HG03565 (cell line): ENCODE measurements around the gene PML.

ENCODE experiments used
- ATAC-seq: cut with Tn5 transposase; IDR thresholded peaks from one replicate; pipeline ENCODE4 v1.9.1; 2021; ENCODE audit warnings: mild to moderate bottlenecking, moderate library complexity; ENCODE audit not compliant: unreplicated experiment

PML gene

DNA sequence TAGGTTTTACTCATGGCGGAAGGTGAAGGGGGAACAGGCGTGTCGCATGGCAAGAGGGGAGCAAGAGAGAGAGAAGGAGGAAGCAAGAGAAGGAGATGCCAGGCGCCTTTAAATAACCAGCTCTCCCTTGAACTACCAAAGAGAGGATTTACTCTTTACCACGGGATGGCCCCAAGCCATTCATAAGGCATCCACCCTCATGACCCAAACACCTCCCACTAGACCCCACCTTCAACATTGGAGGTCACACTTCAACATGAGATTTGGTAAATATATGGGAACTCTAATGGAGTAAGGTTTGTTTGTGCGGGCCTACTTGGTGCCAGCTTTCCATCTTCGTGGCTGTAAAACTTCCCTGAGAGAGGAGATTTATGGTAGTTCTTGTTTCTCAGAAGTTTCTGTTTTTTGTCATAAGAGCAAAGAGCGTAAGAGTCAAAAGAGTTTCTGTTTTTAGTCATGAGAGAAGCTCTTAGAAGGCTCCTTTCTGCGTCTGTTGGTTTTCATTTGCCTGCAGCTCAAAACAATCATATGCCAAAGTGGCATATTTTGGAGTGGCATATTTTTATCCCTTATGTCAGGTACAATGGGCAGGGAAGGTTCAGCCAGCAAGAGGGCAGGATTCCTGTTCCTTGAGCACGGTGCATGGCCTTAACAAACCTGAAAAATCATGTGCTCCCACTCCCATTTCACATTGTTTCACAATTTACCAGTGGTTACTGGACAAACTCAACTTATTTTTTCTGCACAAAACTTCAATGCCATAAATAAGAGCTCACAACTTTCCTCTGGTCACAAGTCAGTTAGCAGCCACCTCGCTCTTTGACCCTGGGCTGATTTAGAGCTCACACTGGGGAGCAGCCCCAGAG is 12.5 kb downstream of the PML start:
- no peak for ATAC-seq

DNA sequence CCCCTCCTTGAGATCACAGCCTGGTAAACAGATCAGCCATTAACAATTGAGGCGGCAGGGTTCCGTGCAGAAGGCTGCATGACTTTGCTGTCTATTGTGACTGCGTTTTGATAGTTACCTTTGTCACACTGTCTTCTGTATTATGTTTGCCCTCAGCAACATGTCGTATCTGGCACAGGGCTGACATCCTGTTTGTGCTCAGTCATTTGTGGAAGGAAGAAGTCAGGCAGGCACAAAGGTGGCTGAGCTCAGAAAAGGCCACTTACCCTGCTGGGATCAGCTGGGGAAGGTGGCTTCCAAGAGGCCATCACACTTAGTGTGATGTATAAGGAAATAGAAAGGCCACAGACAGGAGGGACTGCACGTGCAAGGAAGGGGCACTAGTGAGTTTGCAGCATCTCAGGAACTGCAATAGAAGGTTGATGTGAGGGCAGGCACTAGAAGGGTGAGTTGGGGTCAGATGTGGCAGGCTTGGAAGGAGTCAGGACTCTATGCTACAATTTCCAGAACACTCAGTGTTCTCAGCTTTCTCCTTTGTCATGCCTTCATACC is 13.4 kb downstream of the PML start:
- no peak for ATAC-seq

DNA sequence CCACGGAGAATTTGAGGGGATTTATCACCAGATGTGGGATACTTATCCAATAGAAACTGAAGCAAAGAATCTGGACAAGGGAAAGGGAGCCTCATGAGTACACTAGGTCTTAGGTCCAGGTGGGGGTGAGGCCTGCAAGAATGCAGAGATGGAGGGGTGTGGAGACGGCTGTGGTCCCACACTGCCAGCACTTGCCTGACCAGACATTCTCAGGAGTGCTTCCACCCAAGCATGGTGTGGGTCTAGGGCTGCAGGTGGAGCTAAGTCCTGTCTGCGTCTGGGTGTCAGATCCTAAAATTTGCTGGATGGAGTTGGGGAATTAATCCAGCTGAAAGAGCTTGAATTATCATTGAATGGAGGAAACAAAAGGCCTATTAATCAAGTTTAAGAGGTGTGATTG is 14.4 kb downstream of the PML start:
- no peak for ATAC-seq

DNA sequence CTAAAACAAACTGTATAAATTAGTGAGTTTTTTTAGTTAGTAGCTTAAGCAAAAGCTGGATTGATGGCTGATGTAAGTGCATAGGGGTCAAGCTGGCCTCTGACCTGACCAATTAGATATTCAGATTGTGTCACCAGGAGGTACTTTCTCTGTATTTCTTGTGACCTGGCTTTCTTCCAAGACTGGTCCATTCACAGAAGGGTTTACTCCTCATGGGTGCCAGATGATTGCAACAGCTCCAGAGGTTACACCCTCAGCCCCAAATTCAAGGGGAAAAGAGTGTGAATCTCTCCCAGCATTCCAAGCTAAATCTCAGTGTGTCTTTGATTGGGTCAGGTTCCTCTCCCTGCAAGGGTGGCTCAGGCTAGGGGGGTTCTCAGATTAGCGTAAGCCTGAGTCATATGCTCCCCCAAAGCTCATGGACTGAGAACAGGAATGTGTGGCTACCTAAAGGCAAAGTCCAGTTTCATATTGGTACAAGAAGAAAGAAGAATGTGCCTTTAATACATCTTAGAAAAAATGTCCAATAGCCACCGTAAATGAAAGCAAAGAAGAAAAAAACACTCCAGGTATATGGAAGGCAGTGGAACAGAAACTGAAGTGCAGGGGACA is 16.5 kb downstream of the PML start:
- ATAC-seq = no peak

DNA sequence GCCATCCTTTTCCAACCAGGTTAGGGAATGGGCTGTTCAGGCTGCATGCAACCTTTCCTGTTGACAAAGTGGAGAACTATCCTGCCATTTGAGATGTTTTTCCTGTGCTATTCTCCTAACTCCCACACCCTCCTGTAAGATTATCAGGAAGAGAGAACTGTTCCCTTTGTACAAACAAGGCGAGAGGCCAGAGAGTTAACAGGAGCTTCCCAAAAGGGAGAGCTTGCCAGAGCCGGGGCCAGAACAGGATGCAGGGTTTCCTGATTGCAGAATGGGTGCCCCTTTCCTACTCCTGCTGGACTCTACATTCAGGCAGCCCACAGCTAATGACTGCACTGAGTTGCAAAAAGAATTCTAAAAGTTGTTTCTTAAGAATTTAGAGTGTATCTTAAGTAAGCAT is 17.1 kb downstream of the PML start:
- ATAC-seq = no peak

DNA sequence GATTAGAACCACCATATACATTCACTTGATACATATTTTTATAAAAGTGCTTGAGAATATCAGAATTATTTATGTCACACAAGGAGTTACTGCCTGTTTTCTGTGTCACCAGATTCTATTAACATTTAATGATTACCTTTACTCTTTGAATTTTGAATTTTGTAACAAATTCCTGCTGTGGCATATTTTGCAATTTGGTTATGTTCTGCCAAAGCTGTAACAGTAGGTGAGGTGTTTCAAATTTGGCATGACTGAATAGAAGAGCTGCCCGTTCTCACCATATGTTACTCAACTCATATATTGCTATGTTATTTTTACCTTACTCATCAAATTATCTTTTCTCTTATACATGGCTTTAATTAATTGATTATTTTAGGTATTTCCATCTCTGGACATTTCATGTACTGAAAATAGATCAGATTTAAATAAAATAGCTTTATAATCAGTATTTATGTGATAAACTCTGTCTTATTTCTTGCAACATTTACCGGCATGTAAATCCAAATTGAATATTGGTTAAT is 18.9 kb downstream of the PML start:
- ATAC-seq = no peak

DNA sequence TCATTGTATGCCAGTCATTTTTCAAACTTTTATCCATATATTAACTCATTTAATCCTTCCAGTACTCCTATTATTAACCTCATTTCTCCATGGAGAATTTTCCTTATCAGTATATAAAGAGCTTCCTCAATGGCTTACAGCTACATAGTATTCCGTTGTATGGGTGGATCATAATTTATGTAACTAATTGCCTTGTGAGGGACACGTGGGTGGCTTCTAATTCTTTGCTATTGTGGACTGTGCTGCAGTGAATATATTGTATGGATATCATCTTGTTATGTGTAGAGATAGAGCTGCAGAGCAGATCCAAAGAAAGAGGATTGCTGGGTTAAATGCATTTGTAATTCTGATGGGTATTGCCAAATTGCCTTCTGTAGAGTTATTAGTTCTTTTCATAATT is 25.2 kb downstream of the PML start:
- ATAC-seq = no peak

DNA sequence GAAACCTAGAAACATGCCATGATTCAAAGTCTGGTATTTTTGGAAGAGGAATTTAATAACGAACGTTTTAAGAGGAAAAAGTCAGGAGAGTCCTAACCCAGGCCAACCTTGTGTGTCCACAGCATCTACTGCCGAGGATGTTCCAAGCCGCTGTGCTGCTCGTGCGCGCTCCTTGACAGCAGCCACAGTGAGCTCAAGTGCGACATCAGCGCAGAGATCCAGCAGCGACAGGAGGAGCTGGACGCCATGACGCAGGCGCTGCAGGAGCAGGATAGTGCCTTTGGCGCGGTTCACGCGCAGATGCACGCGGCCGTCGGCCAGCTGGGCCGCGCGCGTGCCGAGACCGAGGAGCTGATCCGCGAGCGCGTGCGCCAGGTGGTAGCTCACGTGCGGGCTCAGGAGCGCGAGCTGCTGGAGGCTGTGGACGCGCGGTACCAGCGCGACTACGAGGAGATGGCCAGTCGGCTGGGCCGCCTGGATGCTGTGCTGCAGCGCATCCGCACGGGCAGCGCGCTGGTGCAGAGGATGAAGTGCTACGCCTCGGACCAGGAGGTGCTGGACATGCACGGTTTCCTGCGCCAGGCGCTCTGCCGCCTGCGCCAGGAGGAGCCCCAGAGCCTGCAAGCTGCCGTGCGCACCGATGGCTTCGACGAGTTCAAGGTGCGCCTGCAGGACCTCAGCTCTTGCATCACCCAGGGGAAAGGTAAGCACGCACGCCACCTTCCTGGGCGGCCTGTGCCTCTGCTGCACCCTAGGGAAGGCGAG is 28.4 kb downstream of the PML start:
- ATAC-seq = no peak

DNA sequence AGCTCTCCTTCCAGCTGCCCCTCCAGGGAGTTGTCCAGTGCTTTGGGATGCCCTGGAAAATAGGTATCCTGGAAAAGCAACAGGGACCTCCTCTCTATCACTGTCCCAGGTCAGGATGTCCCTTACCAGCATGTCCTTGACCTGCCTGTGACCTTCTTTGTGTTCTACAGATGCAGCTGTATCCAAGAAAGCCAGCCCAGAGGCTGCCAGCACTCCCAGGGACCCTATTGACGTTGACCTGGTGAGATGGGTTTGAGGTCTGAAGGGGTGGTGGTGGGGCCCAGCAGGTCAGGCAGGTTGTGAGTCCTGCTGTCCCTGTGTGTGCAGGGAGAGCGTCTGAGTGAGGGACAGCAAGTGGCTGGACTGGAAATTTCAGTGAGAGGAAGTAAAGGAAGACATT is 30.2 kb downstream of the PML start:
- no peak for ATAC-seq

DNA sequence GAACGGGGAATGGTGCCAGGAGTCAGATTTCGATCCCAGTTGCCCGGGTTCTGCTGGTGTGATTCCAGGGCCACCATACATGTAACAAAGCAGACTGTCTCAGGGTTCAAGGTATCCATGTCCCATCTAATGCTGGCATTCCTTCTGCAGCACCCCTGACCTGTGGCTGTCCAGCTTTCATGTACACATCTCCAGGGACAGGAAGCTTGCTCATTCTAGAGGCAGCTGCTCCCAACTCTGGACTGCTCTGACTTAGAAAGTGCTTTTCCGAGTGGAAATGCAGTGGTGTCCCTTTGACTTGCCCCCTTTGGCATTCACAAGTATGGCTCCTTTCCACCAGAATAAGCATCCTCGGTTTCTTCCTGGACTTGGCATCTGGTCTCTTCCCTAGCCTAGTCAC is 30.9 kb downstream of the PML start:
- no peak for ATAC-seq

DNA sequence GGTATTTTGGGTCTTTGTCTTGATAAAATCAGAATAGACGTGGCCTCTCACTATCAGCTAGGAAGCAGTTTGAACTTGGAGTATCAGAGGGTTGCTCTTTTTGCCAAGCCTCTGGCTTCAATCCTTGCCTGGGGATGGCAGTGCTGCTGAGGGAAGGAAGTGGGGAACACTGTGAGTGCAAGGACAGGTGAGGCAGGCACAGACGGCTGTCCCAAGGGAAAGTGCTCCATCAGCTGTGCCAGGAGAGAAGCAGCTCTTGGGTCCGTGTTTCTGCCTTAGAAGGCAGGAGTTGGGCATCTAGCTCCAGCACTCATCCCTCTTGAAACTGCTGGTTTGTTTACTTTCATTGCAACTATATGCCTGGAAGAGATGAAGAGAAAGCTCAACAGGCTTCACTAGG is 33.2 kb downstream of the PML start:
- ATAC-seq = no peak

DNA sequence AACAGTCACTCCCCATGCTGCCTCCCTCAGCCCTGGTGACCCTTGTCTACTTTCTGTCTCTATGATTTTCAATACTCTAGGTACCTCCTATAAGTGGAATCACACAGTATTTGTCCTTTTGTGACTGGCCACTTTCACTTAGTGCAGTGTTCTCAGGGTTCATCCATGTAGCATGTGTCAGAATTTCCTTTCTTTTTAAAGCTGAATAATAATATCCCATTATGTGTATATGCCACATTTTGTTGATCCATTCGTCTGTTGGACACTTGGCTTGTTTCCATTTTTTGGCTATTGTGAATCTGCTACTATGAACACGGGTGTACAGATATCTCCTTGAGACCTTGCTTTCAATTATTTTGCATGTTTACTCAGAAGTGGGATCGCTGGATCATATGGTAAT is 34.1 kb downstream of the PML start:
- no peak for ATAC-seq

DNA sequence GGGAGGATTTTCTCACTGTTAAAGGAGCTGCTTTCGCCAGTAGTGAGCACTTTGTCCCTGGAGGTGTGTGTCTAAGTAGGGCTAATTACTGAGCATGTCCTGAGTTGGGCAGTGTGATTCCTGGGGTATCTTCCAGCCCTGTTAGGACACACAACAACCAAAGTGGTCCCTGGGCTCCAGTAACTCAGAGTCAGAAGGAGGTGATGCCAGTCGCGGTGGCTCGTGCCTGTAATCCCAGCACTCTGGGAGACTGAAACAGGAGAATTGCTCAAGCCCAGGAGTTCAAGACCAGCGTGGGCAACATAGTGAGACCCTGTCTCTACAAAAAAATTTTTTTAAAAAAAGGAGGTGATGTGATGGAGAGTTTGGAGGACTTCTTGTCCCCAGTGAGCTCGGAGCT is 37.5 kb downstream of the PML start:
- ATAC-seq = no peak

DNA sequence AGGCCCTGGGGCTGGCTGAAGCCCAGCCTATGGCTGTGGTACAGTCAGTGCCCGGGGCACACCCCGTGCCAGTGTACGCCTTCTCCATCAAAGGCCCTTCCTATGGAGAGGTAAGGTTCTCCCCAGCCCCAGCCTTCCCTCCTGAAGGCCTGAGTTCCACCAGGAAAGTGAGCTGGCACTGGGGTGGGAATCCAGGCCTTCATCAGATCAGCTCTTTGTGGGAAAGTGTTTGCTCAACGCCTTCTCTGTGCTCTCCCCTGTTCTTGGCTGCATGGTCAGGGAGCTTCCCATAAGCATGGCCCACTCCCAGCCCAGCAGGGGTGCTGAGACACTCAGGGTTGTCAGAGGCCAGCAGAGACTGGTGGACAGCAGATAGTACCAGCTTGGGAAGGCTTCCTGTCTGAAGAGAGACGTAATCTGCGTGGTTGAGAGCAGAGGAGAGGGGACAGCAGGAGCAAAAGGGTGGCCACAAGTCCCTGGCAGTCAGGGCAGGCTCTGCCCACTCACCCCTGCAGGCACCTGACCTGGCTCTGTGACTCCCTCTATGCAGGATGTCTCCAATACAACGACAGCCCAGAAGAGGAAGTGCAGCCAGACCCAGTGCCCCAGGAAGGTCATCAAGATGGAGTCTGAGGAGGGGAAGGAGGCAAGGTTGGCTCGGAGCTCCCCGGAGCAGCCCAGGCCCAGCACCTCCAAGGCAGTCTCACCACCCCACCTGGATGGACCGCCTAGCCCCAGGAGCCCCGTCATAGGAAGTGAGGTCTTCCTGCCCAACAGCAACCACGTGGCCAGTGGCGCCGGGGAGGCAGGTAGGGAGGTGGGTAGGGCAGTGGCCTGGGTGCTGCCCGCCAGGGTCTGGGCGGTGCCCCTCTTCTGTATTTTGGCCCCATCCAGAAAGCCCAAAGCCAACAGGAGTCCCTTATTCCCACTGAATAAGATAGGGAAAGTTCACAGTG is 38.4 kb downstream of the PML start:
- ATAC-seq = no peak

DNA sequence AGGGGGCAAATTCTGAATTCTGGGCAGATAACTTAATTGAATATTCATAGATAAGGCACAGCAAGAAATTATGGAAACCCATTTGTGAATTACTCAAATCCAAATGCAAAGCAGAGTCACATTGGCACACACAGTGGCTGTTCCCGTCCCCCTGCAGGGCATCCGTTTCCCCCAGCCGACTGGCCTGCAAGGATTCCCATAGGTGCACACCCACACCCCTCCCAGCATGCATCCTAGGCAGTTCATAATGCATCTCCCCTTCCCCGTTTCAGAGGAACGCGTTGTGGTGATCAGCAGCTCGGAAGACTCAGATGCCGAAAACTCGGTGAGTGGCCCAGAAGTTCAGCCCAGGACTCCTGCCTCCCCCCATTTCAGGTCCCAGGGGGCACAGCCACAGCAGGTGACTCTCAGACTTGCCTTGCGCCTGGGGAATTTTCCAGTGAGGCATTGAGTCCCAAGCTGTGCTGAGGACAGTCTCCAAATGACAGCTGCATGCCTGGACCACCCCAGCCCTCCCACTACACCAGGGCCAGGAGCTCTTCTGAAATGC is 39.8 kb downstream of the PML start:
- no peak for ATAC-seq

DNA sequence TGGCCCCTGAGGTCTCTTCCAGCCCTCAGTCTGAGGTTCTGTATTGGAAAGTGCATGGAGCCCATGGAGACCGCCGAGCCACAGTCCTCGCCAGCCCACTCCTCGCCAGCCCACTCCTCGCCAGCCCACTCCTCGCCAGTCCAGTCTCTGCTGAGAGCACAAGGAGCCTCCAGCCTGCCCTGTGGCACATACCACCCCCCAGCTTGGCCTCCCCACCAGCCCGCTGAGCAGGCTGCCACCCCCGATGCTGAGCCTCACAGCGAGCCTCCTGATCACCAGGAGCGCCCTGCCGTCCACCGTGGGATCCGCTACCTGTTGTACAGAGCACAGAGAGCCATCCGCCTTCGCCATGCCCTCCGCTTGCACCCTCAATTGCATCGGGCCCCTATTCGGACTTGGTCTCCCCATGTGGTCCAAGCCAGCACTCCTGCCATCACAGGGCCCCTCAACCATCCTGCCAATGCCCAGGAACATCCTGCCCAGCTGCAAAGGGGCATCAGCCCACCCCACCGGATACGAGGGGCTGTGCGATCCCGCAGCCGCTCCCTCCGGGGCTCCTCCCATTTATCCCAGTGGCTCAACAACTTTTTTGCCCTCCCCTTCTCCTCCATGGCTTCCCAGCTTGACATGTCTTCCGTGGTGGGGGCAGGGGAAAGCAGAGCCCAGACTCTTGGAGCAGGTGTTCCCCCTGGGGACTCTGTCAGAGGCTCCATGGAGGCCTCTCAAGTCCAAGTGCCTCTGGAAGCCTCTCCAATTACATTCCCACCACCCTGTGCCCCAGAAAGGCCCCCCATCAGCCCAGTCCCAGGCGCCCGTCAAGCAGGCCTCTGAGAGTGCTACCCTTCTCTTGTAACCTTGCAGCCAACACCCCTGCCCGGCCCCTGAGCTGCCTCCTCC is 40.9 kb downstream of the PML start:
- ATAC-seq = no peak

DNA sequence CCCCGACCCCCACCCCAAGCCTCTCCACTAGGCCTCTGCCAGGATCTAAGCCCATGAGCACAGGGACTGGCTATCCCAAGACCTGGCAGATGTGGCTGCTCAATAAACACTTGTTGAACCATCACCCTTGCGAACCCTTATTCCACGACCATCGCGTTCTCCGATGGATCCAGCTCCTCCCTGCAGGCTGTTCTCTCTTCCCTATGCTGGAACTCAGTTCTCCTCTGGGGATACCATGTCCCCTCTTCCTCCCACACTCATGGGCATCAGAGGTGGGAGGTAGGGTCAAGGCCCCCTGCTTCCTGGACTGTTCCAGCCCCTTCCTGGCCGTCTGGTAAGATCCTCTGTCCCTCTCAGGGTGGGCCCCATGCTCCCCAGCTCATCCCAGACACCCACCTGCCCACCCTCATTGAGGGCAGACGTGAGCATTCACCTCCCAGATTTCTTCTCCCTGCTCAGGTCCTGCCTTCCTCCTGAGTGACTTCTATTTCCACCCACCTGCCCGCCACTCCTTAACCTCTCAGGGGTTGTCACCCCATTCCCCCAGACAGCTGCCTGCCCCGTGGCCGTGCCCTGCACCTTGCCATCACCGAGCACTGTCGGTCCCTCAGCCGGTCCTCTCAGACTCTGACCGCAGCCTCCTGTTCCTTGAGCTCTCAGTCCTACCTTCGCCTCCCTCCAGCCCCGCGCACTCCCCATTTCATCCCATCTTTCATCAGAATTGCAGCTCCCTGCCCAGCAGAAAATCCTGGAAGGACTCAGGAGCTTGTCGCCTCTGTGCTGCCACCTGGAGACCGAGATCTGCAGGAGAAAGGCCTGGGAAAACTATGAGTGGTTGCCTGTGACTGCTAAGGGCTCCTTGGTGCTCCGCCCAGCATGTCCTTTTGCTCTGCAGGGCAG is 42.0 kb downstream of the PML start:
- ATAC-seq = no peak
